Activated naive CD8-positive, alpha-beta T cell treated with anti-CD3 and anti-CD28 coated beads, Interleukin-2, amount 10 ng/mL, durations not matched to agents 7 days and 5 days (primary cell): ENCODE results near the gene PLD1. TPM values are rescaled to one million over a fixed set of nuclear protein-coding genes. Genes with fewer than 3 reads are reported as not detected.
"Not testable (repeated sequence)": the region's sequence is repeated elsewhere in the genome, so short reads cannot be mapped to it uniquely, and the experiment has no call there.

Experiments
- ATAC-seq: fragments of 150-1000 bp; cut with Tn5 transposase; one replicate; pipeline ENCODE4 v1.10.0; 2021; ENCODE audit warnings: low read depth, moderate library complexity
- POLR2A ChIA-PET: fragments of 350-600 bp; sonication (Branson Sonifier 250); formaldehyde crosslinking; loops from one replicate; lab custom pipeline; 2021; ENCODE audit warnings: antibody characterized with exemption; lab: Charles Lee
- DNase-seq: peaks from one replicate; pipeline ENCODE4 v3.0.0; 2021
- H3K27ac Mint-ChIP-seq: one replicate; pipeline ENCODE4 v1.8.0; 2022; ENCODE audit warnings: mild to moderate bottlenecking, mixed read lengths
- H3K27me3 Mint-ChIP-seq: one replicate; pipeline ENCODE4 v1.8.0; 2022; ENCODE audit warnings: mild to moderate bottlenecking, moderate library complexity, mixed read lengths
- H3K36me3 Mint-ChIP-seq: one replicate; pipeline ENCODE4 v1.8.0; 2021; ENCODE audit warnings: mild to moderate bottlenecking, mixed read lengths
- H3K4me1 Mint-ChIP-seq: one replicate; pipeline ENCODE4 v1.8.0; 2021; ENCODE audit warnings: mixed read lengths
- H3K4me3 Mint-ChIP-seq: one replicate; pipeline ENCODE4 v1.8.0; 2022; ENCODE audit warnings: mild to moderate bottlenecking, moderate library complexity, mixed read lengths
- H3K9me3 Mint-ChIP-seq: one replicate; pipeline ENCODE4 v1.8.0; 2021; ENCODE audit warnings: mixed read lengths
- total RNA-seq, 2 experiments: library from RNA; stranded (reverse); gene quantifications; one replicate each; pipeline ENCODE4 v1.2.3, GENCODE V29; 2021

PLD1 gene
- total RNA-seq, 2 experiments from 2014 or later = 1.0 to 1.7 TPM

GRCh38 chr3:171646357-171647133, 163.7 kb downstream of the PLD1 start:
- H3K27ac Mint-ChIP-seq = no peak overlapping the region
- H3K4me1 Mint-ChIP-seq = no peaks in the 10 kb centered on the region
- DNase-seq (no peak), ATAC-seq (no peak)
- H3K4me3 Mint-ChIP-seq = no peak overlapping the region
- peaks cover 5% of the 10 kb centered on the region for H3K27me3 Mint-ChIP-seq
- no peaks in the 10 kb centered on the region for H3K9me3 Mint-ChIP-seq
- no peaks in the 10 kb centered on the region for H3K36me3 Mint-ChIP-seq
- POLR2A ChIA-PET = no interaction called here

DNA sequence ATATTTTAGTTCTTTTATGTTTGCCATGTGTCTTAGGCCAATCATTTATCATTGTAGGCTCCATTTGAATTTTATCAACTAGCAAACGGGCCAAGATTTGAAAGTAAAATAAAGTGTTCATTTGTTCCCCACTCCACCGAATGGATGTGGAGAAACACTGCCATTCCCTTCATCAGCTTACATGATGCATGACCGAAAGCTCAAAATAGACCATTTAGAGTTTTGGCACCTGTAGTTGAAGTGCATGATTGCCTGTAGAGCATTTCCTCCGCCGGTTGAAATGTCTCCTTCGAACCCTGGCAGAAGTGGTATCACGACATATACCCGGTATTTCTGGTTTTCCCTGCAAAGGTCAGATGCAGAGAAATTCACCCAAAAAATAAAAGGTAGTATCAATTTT, 165.6 kb downstream of the PLD1 start:
- Mint-ChIP-seq H3K9me3 (no peaks in the 10 kb centered on the region), H3K27me3 (peaks cover 8% of the 10 kb centered on the region), H3K4me3 (no peak overlapping the region), H3K4me1 (no peaks in the 10 kb centered on the region), H3K36me3 (no peaks in the 10 kb centered on the region), H3K27ac (no peak overlapping the region)
- POLR2A ChIA-PET = no interaction called here
- DNase-seq (no peak), ATAC-seq (no peak)

DNA sequence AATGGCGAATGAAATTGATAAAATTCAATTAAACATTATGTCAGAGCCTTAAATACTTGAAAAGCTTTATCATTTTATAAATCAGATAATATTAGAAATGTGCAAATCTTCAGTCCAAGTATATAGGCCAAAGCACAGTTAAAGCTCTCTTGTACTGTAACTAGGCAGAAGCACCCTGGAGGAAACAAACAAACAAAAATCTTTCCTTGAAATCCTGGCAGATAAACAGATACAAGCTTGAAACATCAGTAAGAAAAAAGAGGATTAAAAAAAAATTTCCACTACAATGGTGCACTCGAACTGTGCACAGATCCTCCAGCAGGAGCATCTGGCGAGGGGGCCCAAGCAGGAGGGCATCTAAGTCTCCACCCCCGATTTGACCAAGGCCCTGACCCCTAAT, 166.6 kb downstream of the PLD1 start:
- ATAC-seq (no peak), DNase-seq (no peak)
- Mint-ChIP-seq H3K27ac (no peak overlapping the region), H3K27me3 (peaks cover 8% of the 10 kb centered on the region), H3K4me1 (no peaks in the 10 kb centered on the region), H3K4me3 (no peak overlapping the region), H3K9me3 (no peaks in the 10 kb centered on the region), H3K36me3 (no peaks in the 10 kb centered on the region)
- POLR2A ChIA-PET = no interaction called here

DNA sequence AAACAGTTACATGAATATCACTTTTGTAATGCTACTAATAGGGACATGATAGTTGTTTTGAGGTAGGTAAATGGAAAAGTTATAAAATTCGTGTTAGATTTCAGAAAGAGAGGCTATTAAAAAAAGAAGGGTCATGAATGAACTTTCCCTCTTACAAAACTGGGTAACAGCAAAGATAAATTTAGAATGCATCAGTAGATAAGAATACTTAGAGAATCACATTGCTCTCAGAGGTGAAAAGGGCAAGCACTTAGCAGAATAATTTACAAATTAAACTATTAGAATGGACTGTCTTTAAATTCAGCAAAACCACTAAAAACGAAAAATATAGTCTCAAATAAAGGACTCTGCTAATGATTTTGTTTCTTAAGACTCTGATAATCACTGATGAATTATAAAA, 167.2 kb downstream of the PLD1 start:
- DNase-seq (no peak), ATAC-seq (no peak)
- Mint-ChIP-seq H3K36me3 (no peaks in the 10 kb centered on the region), H3K4me3 (no peak overlapping the region), H3K27ac (no peak overlapping the region), H3K27me3 (peaks cover 6% of the 10 kb centered on the region), H3K9me3 (no peaks in the 10 kb centered on the region), H3K4me1 (no peaks in the 10 kb centered on the region)
- POLR2A ChIA-PET = no interaction called here

DNA sequence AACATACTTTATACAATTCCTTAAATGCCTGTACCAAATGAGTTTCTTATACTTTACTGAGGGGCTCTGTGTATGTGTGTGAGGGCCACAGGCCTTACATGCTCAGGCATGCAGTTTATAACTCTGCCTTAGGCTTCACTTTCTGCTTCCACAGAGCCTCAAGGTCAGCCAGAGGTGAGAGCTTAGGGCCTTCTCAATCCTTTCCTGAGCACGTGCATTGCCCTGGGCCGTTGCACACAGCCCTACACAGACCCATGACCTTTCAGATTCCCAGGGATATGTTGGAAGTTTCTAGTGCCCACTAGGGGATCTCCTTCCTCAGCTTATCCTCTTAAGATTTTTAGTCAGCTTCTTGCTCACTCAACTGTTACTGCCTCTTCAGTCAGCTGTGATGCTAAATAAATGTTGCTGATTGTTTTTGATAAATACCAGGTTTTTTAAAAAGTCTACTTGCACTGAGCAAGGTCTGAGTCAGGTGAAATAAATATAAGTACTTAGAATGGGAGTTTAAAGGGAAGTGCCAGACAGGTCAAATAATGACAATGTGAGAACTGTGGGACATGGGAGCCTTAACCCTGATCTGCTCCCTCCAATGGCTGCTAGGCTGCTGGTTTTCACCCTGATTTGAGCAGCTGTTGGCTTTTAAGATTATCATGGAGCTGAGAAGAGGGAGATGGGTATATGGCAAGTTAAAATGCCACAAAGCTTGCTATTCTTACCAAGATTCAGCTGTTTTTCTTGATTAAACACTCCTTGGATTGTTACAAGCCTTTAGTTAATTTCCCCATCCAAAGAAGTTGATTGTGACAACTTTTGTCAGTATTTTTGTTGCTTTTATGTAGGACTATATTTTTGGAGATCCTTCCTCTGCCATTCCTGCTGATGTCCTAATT, 169.5 kb downstream of the PLD1 start:
- ATAC-seq = no peak
- H3K4me3 Mint-ChIP-seq = no peak overlapping the region

GRCh38 chr3:171636666-171637065, 173.6 kb downstream of the PLD1 start:
- no peak for ATAC-seq
- Mint-ChIP-seq H3K9me3 (no peaks in the 10 kb centered on the region), H3K27me3 (peaks cover 4% of the 10 kb centered on the region), H3K4me1 (no peaks in the 10 kb centered on the region), H3K36me3 (no peaks in the 10 kb centered on the region), H3K27ac (no peak overlapping the region), H3K4me3 (no peak overlapping the region)
- DNase-seq = no peak
- POLR2A ChIA-PET = no interaction called here

More for the DNA sequence above, 169.5 kb downstream of the PLD1 start:
- DNase-seq = no peak
- POLR2A ChIA-PET = no interaction called here
- no peak overlapping the region for H3K27ac Mint-ChIP-seq
- H3K36me3 Mint-ChIP-seq = no peaks in the 10 kb centered on the region
- H3K4me1 Mint-ChIP-seq = no peaks in the 10 kb centered on the region
- peaks cover 6% of the 10 kb centered on the region for H3K27me3 Mint-ChIP-seq
- H3K9me3 Mint-ChIP-seq = no peaks in the 10 kb centered on the region

- Mint-ChIP-seq H3K4me1 (no peaks in the 10 kb centered on the region), H3K27me3 (no peaks in the 10 kb centered on the region), H3K36me3 (no peaks in the 10 kb centered on the region), H3K27ac (no peak overlapping the region), H3K9me3 (no peaks in the 10 kb centered on the region), H3K4me3 (no peak overlapping the region)
- DNase-seq (no peak), ATAC-seq (no peak)
- POLR2A ChIA-PET = no interaction called here
Measured at GRCh38 chr3:171632766-171633165, 177.5 kb downstream of the PLD1 start.

- POLR2A ChIA-PET, H3K27me3 Mint-ChIP-seq, H3K27ac Mint-ChIP-seq, DNase-seq, H3K4me1 Mint-ChIP-seq, ATAC-seq, H3K4me3 Mint-ChIP-seq, H3K36me3 Mint-ChIP-seq, H3K9me3 Mint-ChIP-seq: not testable (repeated sequence)
Measured at GRCh38 chr3:171626799-171627198, 183.5 kb downstream of the PLD1 start.

DNA sequence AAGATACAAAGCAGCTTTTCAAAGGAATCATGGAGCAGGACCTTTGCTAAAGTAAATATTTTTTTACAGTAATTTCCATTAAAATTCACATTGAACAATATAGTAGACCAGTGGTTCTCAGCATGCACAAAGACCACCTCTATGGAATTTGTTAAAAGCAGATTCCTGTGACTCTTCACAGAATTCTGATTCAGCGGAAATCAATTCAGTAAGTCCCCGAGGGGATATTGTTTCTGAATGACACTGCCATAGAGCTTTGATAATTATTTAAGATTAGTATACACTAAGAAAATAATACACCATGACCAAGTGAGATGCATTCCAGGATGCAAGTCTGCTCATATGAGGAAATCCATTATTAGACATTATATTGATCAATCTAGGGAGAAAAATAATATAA, 188.2 kb downstream of the PLD1 start:
- Mint-ChIP-seq H3K9me3 (peaks cover 4% of the 10 kb centered on the region), H3K27me3 (peaks cover 21% of the 10 kb centered on the region), H3K27ac (no peak overlapping the region), H3K4me1 (no peaks in the 10 kb centered on the region), H3K4me3 (no peak overlapping the region), H3K36me3 (no peaks in the 10 kb centered on the region)
- DNase-seq = no peak
- POLR2A ChIA-PET = no interaction called here
- no peak for ATAC-seq

DNA sequence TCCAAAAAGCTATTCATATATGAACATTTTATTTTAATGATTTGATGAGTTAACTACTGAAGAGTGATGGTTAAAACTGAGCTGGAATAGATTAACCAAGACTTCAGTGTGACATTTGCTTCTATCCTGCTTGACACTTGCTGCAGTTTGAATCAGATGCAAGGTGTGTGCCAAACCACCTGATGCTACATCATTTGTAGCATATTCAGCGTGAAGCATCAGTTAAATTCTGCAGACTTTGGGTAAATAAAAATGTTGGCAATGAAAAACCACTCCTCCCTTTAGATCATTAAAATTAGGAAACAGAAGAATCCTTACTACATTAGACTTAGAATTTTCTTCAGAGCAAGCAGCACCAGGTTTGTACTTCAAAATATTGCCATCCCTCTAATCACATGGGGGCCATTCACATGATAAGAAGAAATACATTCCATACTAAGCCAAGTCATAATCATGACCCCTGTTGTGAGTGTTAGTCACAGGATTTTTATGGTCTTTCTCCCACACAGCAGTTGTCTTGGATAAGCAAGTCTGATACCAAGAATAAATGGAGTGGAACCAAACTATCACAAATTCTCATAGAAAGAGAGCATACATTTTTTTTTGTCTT, 189.4 kb downstream of the PLD1 start:
- H3K27me3 Mint-ChIP-seq = peaks cover 29% of the 10 kb centered on the region
- POLR2A ChIA-PET = no interaction called here

DNA sequence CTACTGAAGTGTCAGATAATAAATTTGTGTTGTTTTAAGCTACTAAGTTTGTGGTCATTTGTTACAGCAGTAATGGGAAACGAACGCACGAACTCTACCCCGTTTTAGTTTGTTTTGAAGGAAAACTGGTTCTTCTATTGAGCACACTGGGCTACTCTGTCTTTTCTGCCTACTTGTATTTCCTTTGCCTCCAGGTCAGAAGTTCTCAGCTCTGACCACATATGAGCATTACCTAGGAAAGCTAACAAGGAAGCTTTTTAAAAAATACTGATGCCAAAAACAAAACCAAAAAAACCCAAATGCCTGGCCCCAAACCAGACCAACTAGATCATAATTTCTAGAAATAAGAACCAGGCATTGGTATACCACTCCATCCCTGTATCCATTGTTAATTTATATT, 193.5 kb downstream of the PLD1 start:
- Mint-ChIP-seq H3K27ac (no peak overlapping the region), H3K9me3 (no peaks in the 10 kb centered on the region), H3K4me3 (no peak overlapping the region), H3K27me3 (peaks cover 43% of the 10 kb centered on the region), H3K36me3 (no peaks in the 10 kb centered on the region), H3K4me1 (no peaks in the 10 kb centered on the region)
- no peak for ATAC-seq
- DNase-seq = no peak
- POLR2A ChIA-PET = no interaction called here

More for the DNA sequence above, 189.4 kb downstream of the PLD1 start:
- Mint-ChIP-seq H3K9me3 (peaks cover 4% of the 10 kb centered on the region), H3K36me3 (no peaks in the 10 kb centered on the region), H3K27ac (no peak overlapping the region), H3K4me3 (no peak overlapping the region), H3K4me1 (no peaks in the 10 kb centered on the region)
- no peak for ATAC-seq
- DNase-seq = no peak

DNA sequence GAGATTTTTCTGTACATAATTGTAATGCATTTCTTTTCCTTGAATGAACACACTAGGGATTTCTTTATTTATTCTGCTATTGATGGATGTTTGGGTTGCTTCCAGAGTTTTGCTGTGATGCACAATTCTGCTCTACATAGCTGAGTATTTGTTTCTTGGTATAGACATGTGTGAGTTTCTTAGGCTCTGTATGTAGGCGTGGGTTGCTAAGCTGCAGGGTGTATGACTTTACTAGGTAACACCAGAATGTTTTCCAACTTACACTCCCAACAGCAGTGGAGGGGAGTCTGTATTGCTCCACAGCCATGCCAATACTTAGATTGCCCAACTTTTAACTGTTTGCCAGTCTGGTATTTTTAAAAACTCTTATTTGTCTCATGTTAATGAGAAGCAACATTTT, 194.6 kb downstream of the PLD1 start:
- POLR2A ChIA-PET = no interaction called here
- Mint-ChIP-seq H3K9me3 (no peaks in the 10 kb centered on the region), H3K27me3 (peaks cover 34% of the 10 kb centered on the region), H3K36me3 (no peaks in the 10 kb centered on the region), H3K27ac (no peak overlapping the region), H3K4me3 (no peak overlapping the region), H3K4me1 (no peaks in the 10 kb centered on the region)
- no peak for ATAC-seq
- no peak for DNase-seq

DNA sequence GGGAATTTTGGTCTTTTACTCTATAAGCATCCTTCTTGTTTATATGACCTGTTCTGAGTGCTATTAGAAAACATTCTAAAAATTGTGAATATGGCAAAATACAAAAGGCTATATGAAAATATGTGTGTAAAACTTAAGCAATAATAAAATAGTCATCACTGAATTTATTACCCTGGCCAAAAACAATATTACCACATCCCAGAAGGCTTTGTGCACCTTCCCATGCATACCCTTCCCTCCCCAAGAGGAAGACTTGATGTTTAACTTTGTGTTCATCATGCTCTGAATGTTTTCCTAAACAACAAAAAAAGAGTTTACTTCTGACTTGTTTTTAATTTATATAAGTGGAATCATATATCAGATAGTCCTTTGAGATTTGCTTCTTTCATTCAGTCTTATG, 195.0 kb downstream of the PLD1 start:
- peaks cover 34% of the 10 kb centered on the region for H3K27me3 Mint-ChIP-seq
- no peaks in the 10 kb centered on the region for H3K9me3 Mint-ChIP-seq
- H3K4me1 Mint-ChIP-seq = no peaks in the 10 kb centered on the region
- POLR2A ChIA-PET = no interaction called here
- H3K36me3 Mint-ChIP-seq = no peaks in the 10 kb centered on the region
- H3K4me3 Mint-ChIP-seq = no peak overlapping the region
- no peak overlapping the region for H3K27ac Mint-ChIP-seq
- no peak for ATAC-seq
- no peak for DNase-seq
